Activated naive CD4-positive, alpha-beta T cell treated with anti-CD3 and anti-CD28 coated beads, Interleukin-2, amount 10 ng/mL, durations not matched to agents 7 days and 5 days (primary cell): ENCODE data around the gene AKT1.
"Not testable (repeated sequence)": the region's sequence is repeated elsewhere in the genome, so short reads cannot be mapped to it uniquely, and the experiment has no call there.

Experiments
- CTCF ChIA-PET: fragments of 350-600 bp; sonication (Branson Sonifier 250); formaldehyde crosslinking; loops from one replicate; lab custom pipeline; 2021; ENCODE audit warnings: antibody characterized with exemption; lab: Charles Lee
- DNase-seq: peaks from one replicate; pipeline ENCODE4 v3.0.0-alpha.2; 2020
- H3K27ac Mint-ChIP-seq: one replicate; pipeline ENCODE4 v1.8.0; 2021; ENCODE audit warnings: mild to moderate bottlenecking, moderate library complexity, mixed read lengths
- H3K27me3 Mint-ChIP-seq: one replicate; pipeline ENCODE4 v1.8.0; 2021; ENCODE audit warnings: mild to moderate bottlenecking, mixed read lengths
- H3K36me3 Mint-ChIP-seq: one replicate; pipeline ENCODE4 v1.8.0; 2021; ENCODE audit warnings: mixed read lengths
- H3K4me1 Mint-ChIP-seq: one replicate; pipeline ENCODE4 v1.8.0; 2021; ENCODE audit warnings: mixed read lengths
- H3K4me3 Mint-ChIP-seq: one replicate; pipeline ENCODE4 v1.8.0; 2021; ENCODE audit warnings: mild to moderate bottlenecking, moderate library complexity, mixed read lengths
- H3K9me3 Mint-ChIP-seq: one replicate; pipeline ENCODE4 v1.8.0; 2021; ENCODE audit warnings: mixed read lengths

AKT1 gene

GRCh38 chr14:104739026-104739425 is 56.5 kb downstream of the AKT1 start:
- CTCF ChIA-PET, result no interaction called here
- H3K9me3 Mint-ChIP-seq, result no peaks in the 10 kb centered on the region
- peaks cover 15% of the 10 kb centered on the region for H3K27me3 Mint-ChIP-seq
- no peaks in the 10 kb centered on the region for H3K4me1 Mint-ChIP-seq
- DNase-seq, result no peak
- no peak overlapping the region for H3K27ac Mint-ChIP-seq
- H3K4me3 Mint-ChIP-seq, result no peak overlapping the region
- no peaks in the 10 kb centered on the region for H3K36me3 Mint-ChIP-seq

- H3K4me3 Mint-ChIP-seq, result no peak overlapping the region
- no peaks in the 10 kb centered on the region for H3K4me1 Mint-ChIP-seq
- CTCF ChIA-PET, result no interaction called here
- H3K36me3 Mint-ChIP-seq, result no peaks in the 10 kb centered on the region
- no peaks in the 10 kb centered on the region for H3K9me3 Mint-ChIP-seq
- no peak overlapping the region for H3K27ac Mint-ChIP-seq
- peaks cover 16% of the 10 kb centered on the region for H3K27me3 Mint-ChIP-seq
- no peak for DNase-seq
Observed at GRCh38 chr14:104738375-104739019, 57.1 kb downstream of the AKT1 start.

GRCh38 chr14:104735830-104736642 is 59.5 kb downstream of the AKT1 start:
- CTCF ChIA-PET, result interaction anchor here (1.1 kb wide), 1 partner anchor 11 kb away, joined by 3 read pairs; no protein-coding TSS in a partner anchor

DNA sequence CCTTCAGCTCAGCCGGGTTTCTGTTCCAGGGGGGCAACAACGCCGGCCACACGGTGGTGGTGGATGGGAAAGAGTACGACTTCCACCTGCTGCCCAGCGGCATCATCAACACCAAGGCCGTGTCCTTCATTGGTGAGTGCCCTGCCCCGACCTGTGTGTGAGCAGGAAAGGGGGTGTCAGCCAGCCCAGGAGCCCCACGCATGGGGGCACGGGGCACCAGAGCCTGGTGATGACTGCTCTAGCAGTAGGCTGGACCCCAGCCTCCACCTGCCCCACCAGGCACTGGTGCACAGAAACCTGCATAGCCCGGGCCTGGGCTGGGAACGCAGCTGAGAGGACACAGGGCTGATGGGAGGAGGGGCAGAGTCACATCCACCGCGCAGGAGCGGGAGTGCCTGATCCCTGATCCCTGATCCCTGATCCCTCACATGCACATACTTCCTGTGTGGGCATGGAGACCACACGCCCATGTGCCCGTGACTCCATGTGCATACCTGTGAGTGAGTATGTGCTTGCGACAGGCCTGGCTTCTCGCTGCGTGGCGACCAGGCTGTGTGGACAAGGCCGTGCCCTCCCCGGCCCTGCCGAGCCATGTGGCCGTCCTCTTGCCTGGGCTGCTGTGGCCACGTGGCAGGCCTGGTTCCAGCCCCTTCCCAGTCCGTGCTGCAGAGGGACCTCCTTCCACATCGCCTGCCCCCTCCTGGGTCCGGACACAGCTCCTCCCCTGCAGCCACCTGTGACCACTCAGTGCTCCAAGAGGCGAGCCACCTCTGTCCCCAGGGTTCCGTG is 60.4 kb downstream of the AKT1 start:
- H3K27me3 Mint-ChIP-seq, result peaks cover 16% of the 10 kb centered on the region
- H3K27ac Mint-ChIP-seq, result no peak overlapping the region
- H3K4me3 Mint-ChIP-seq, result no peak overlapping the region
- no peaks in the 10 kb centered on the region for H3K36me3 Mint-ChIP-seq
- no peaks in the 10 kb centered on the region for H3K9me3 Mint-ChIP-seq
- CTCF ChIA-PET, result interaction anchor here (1.0 to 1.1 kb wide), 2 partner anchors 9 to 10 kb away, joined by 3 read pairs; no protein-coding TSS in a partner anchor
- no peak for DNase-seq
- H3K4me1 Mint-ChIP-seq, result no peaks in the 10 kb centered on the region

More at GRCh38 chr14:104735830-104736642, 59.5 kb downstream of the AKT1 start:
- Mint-ChIP-seq H3K4me3 (no peak overlapping the region), H3K9me3 (no peaks in the 10 kb centered on the region), H3K27me3 (peaks cover 16% of the 10 kb centered on the region), H3K27ac (no peak overlapping the region), H3K36me3 (no peaks in the 10 kb centered on the region), H3K4me1 (no peaks in the 10 kb centered on the region)
- DNase-seq, result no peak

GRCh38 chr14:104734601-104734990 is 61.0 kb downstream of the AKT1 start:
- H3K4me1 Mint-ChIP-seq, result no peaks in the 10 kb centered on the region
- no peak for DNase-seq
- H3K9me3 Mint-ChIP-seq, result no peaks in the 10 kb centered on the region
- peaks cover 16% of the 10 kb centered on the region for H3K27me3 Mint-ChIP-seq
- H3K27ac Mint-ChIP-seq, result no peak overlapping the region
- CTCF ChIA-PET, result interaction anchor here (1.0 kb wide), 1 partner anchor 8 kb away, joined by 3 read pairs; no protein-coding TSS in a partner anchor
- no peak overlapping the region for H3K4me3 Mint-ChIP-seq
- no peaks in the 10 kb centered on the region for H3K36me3 Mint-ChIP-seq

DNA sequence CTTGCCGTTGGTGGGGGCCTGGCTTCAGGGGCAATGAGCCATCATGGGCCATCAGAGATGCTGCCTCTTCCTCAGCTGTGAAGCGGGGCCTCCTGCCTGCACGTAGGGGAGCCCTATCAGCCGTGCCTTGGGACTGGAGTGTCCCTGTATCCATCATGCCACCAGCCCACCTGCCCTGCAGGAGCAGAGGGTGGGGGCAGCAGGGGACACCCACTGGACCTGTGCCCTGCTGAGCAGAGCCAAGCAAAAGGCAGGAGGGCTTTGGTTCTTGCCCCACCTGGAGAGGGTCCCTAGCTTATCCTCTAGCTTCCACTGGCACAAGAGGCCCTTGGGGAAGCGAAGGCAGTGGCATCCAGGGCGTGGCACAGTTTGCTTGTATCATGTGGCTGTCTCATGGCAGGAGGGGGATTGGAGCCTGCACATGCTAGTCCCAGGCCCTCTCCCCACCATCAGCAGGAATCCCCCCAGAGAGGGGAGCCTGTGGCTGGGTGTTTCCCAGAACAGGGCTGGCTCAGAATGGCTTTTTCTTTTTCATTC is 61.4 kb downstream of the AKT1 start:
- CTCF ChIA-PET, result interaction anchor here (1.0 kb wide), 1 partner anchor 8 kb away, joined by 3 read pairs; no protein-coding TSS in a partner anchor
- Mint-ChIP-seq H3K27ac (no peak overlapping the region), H3K27me3 (peaks cover 16% of the 10 kb centered on the region), H3K9me3 (no peaks in the 10 kb centered on the region), H3K4me3 (no peak overlapping the region), H3K36me3 (no peaks in the 10 kb centered on the region), H3K4me1 (no peaks in the 10 kb centered on the region)
- no peak for DNase-seq

DNA sequence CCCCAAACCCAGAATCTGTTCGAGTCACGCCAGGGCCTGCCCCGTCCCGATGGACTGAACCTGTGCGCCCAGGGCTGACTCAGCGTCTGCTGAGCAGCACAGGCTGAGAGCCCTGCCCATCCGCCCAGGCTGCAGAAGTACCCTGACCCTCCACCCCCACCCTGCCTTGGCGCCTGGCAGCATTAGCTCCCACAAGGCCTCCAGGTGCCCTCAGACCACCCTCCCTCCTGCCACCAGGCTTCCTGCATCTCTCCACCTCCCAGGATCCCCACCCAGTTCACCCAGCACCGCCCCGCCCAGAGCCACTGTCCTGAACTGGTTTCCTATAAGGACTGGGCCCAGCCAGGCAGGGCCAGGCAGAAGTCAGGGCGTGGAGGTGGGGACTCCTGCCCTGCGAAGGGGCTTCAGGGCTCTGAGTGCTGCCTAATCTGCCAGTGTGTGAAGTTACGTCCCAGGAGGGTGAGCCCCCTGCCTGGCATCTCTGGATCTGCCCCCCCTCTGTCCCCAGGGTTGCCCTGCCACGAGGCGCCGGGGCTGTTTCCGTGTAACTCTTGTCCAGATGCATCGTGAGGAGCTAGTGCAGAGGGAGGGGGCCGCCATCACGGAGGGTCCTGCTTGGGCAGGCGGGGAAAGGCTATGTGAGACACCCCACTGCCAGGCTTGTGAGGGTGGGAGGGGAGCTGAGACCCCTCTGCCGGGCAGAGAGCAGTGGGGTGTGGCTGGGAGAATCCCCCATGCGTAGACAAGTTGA is 62.4 kb downstream of the AKT1 start:
- Mint-ChIP-seq H3K27me3 (peaks cover 9% of the 10 kb centered on the region), H3K9me3 (no peaks in the 10 kb centered on the region), H3K4me1 (no peaks in the 10 kb centered on the region), H3K36me3 (no peaks in the 10 kb centered on the region), H3K4me3 (no peak overlapping the region), H3K27ac (no peak overlapping the region)
- CTCF ChIA-PET, result interaction anchor here (1.1 kb wide), 1 partner anchor 15 kb away, joined by 3 read pairs; no protein-coding TSS in a partner anchor
- no peak for DNase-seq

- H3K36me3 Mint-ChIP-seq, result no peaks in the 10 kb centered on the region
- H3K27me3 Mint-ChIP-seq, result peaks cover 14% of the 10 kb centered on the region
- H3K4me3 Mint-ChIP-seq, result no peak overlapping the region
- CTCF ChIA-PET, result interaction anchor here (1.1 kb wide), 1 partner anchor 15 kb away, joined by 3 read pairs; no protein-coding TSS in a partner anchor
- H3K9me3 Mint-ChIP-seq, result no peaks in the 10 kb centered on the region
- H3K27ac Mint-ChIP-seq, result no peak overlapping the region
- no peaks in the 10 kb centered on the region for H3K4me1 Mint-ChIP-seq
- DNase-seq, result no peak
Observed at GRCh38 chr14:104732355-104732804, 63.2 kb downstream of the AKT1 start.

DNA sequence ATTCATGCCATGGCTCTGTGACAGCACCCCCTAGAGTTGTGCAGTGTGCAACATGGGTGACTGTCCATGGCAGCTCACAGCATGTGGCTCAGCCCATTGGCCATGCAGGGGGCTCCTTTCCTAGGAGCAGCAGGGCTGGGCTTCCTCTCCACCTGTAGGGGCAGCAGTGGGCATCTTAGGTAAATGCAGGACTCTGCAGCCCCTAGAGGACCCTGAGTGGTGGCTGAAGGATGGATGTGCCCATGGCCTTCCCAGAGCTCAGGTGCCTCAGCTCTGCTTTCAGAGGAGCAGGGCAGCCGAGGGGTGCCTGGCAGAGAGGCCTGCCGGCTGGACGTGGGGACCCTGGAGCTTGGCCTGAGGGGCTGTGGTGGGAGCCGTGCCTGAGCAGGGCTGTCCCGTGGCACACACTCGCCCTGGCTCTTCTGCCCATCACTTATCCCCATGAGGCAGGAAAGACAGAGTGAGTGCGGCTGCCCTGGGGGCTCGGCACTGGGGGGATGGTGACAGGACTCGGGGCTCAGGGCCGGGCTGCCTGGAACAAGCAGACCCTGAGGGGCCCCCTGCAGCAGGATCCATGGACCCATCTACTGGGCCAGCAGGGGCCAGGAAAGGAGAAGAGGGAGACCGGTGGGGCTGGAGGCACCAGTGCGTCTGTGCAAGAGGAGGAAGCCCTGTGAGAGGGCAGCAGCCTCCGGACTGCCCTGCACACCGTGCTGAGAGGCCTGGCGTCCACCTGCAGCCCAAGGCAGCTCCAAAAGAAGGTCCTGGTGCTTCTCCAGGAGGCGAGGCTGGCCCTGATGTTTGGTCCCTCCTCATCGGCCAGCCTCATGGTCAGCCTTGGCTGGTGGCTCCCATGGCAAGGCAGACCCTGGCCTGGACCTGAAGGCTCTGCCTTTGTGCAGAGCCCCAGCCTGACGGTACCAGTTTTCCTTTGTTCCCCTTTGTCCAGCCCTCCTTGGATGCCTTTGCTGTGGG is 63.9 kb downstream of the AKT1 start:
- no peak for DNase-seq
- no peaks in the 10 kb centered on the region for H3K9me3 Mint-ChIP-seq
- H3K27me3 Mint-ChIP-seq, result peaks cover 18% of the 10 kb centered on the region
- no peak overlapping the region for H3K27ac Mint-ChIP-seq
- CTCF ChIA-PET, result no interaction called here
- no peaks in the 10 kb centered on the region for H3K4me1 Mint-ChIP-seq
- no peak overlapping the region for H3K4me3 Mint-ChIP-seq
- H3K36me3 Mint-ChIP-seq, result no peaks in the 10 kb centered on the region

DNA sequence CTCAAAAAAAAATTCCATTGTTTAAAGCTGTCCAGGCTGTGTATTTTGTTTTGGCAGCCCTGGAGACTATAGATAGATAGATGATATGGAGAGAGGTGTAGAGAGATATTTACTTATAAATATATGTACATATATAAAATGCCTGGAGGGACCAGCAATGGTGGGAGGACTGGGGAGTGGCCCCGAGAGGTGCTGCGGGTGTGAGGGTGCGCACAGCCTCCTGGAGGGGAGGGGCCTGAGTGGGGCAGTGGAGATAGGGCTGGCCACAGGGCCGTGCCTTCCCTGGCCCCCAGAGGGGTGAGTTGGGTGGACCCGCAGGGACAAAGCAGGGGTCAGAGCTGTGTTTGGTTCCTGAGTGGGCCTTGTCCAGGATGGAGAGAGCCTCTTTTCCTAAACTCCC is 65.1 kb downstream of the AKT1 start:
- Mint-ChIP-seq H3K27me3 (peaks cover 24% of the 10 kb centered on the region), H3K27ac (no peak overlapping the region), H3K4me1 (no peaks in the 10 kb centered on the region), H3K9me3 (no peaks in the 10 kb centered on the region), H3K36me3 (no peaks in the 10 kb centered on the region), H3K4me3 (no peak overlapping the region)
- CTCF ChIA-PET, result no interaction called here
- DNase-seq, result no peak

- Mint-ChIP-seq H3K9me3 (no peaks in the 10 kb centered on the region), H3K27me3 (peaks cover 30% of the 10 kb centered on the region), H3K27ac (no peak overlapping the region), H3K36me3 (no peaks in the 10 kb centered on the region), H3K4me1 (no peaks in the 10 kb centered on the region), H3K4me3 (no peak overlapping the region)
- CTCF ChIA-PET, result no interaction called here
- no peak for DNase-seq
Observed at GRCh38 chr14:104729835-104730181, 65.7 kb downstream of the AKT1 start.

DNA sequence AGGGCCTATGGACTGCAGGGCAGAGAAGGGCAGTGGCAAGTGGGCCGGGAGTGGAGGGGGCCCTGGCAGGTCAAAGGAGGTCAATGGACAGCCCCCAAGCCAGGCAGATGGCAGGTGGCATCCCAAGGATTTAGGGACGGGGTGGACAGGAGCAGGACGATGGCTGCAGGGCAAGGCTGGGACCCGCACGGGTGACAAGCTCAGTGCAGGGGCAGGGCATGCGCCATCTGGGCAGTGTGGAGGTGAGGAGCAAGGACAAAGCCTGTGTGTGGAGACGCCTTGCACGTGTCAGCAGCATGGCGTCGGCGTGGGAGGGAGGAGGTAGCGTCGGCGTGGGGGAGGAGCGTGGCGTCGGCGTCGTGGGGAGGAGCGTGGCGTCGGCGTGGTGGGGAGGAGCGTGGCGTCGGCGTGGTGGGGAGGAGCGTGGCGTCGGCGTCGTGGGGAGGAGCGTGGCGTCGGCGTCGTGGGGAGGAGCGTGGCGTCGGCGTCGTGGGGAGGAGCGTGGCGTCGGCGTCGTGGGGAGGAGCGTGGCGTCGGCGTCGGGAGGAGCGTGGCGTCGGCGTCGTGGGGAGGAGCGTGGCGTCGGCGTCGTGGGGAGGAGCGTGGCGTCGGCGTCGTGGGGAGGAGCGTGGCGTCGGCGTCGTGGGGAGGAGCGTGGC is 66.2 kb downstream of the AKT1 start:
- CTCF ChIA-PET, H3K36me3 Mint-ChIP-seq, DNase-seq, H3K4me1 Mint-ChIP-seq, H3K4me3 Mint-ChIP-seq, H3K27ac Mint-ChIP-seq, H3K9me3 Mint-ChIP-seq: not testable (repeated sequence)
- H3K27me3 Mint-ChIP-seq, result peaks cover 32% of the 10 kb centered on the region
